CD14-positive monocyte (primary cell): ENCODE results near the gene TRIOBP. TPM values are rescaled to one million over a fixed set of nuclear protein-coding genes. Genes with fewer than 3 reads are reported as not detected.

Source experiments
- DNase-seq, 3 donors: peaks; one replicate each; pipeline ENCODE4 v3.0.0-alpha.2; 2011 to 2022
- H2AFZ ChIP-seq: 2 replicates; pipeline ENCODE4 v1.6.0; 2012; ENCODE audit warnings: mild to moderate bottlenecking, low read depth, low read length, inconsistent platforms; ENCODE audit not compliant: insufficient read depth, poor library complexity, severe bottlenecking
- H3K27ac ChIP-seq, 2 donors: 1 replicate in 1 of 2; 2 replicates in 1 of 2; pipeline ENCODE4 v1.5.1; 2012 to 2013; ENCODE audit warnings: low read length in 2 of 2, control low read depth in 1 of 2, inconsistent platforms in 1 of 2, low read depth in 1 of 2, mild to moderate bottlenecking in 1 of 2
- H3K27me3 ChIP-seq, 2 donors: one replicate each; pipeline versions ENCODE4 v1.6.0 to v1.6.1; 2011 to 2013; ENCODE audit warnings: low read length in 2 of 2; ENCODE audit not compliant: control insufficient read depth in 2 of 2, insufficient read depth in 2 of 2
- H3K36me3 ChIP-seq, 2 donors: replicated peaks in 1 of 2; 1 replicate in 1 of 2; 2 replicates in 1 of 2; pipeline versions ENCODE4 v1.5.1 to v1.6.1; 2012 to 2013; ENCODE audit warnings: low read length in 2 of 2, control low read depth in 1 of 2, inconsistent platforms in 1 of 2, mild to moderate bottlenecking in 1 of 2; ENCODE audit not compliant: insufficient read depth in 2 of 2, control insufficient read depth in 1 of 2
- H3K4me1 ChIP-seq, 2 donors: 1 replicate in 1 of 2; 2 replicates in 1 of 2; pipeline versions ENCODE4 v1.5.1 to v1.6.1; 2012 to 2013; ENCODE audit warnings: low read length in 2 of 2, control low read depth in 1 of 2, inconsistent platforms in 1 of 2, mild to moderate bottlenecking in 1 of 2, moderate library complexity in 1 of 2; ENCODE audit not compliant: insufficient read depth in 2 of 2, control insufficient read depth in 1 of 2
- H3K4me2 ChIP-seq: replicated peaks from 2 replicates; pipeline ENCODE3; 2012; ENCODE audit warnings: low read length, moderate library complexity, mild to moderate bottlenecking; ENCODE audit not compliant: poor library complexity, severe bottlenecking; ENCODE audit errors: extremely low read depth
- H3K4me3 ChIP-seq, 3 experiments: fragments of 200-600 bp in 1 of 3; sonication (generic) in 1 of 3; replicated peaks in 1 of 3; 1 replicate in 2 of 3; 2 replicates in 1 of 3; pipeline ENCODE4 v1.5.1; 2011 to 2013; ENCODE audit warnings: low read length in 3 of 3, mild to moderate bottlenecking in 3 of 3, control low read depth in 2 of 3, low read depth in 2 of 3, inconsistent platforms in 1 of 3, moderate library complexity in 1 of 3
- H3K79me2 ChIP-seq: 2 replicates; pipeline ENCODE4 v1.6.0; 2012; ENCODE audit warnings: mild to moderate bottlenecking, control low read depth, inconsistent platforms, low read length, moderate library complexity; ENCODE audit not compliant: insufficient read depth
- H3K9ac ChIP-seq: 2 replicates; pipeline ENCODE4 v1.6.0; 2017; ENCODE audit warnings: low read length, mild to moderate bottlenecking; ENCODE audit not compliant: insufficient read depth, poor library complexity, severe bottlenecking
- H3K9me3 ChIP-seq, 2 donors: replicated peaks in 1 of 2; 1 replicate in 1 of 2; 2 replicates in 1 of 2; pipeline versions ENCODE4 v1.5.1 to v1.6.1; 2012 to 2013; ENCODE audit warnings: low read length in 2 of 2, control low read depth in 1 of 2; ENCODE audit not compliant: control insufficient read depth in 1 of 2, insufficient read depth in 1 of 2
- H4K20me1 ChIP-seq: 2 replicates; pipeline ENCODE4 v1.6.0; 2012; ENCODE audit warnings: mild to moderate bottlenecking, low read length, control low read depth, moderate library complexity; ENCODE audit not compliant: insufficient read depth
- H3K27ac Mint-ChIP-seq, 7 donors: one replicate each; pipeline ENCODE4 v1.8.0; 2020; ENCODE audit warnings: mild to moderate bottlenecking in 7 of 7, mixed read lengths in 7 of 7, moderate library complexity in 6 of 7, inconsistent platforms in 2 of 7
- H3K27me3 Mint-ChIP-seq, 3 donors: one replicate each; pipeline ENCODE4 v1.8.0; 2021 to 2022; ENCODE audit warnings: low read depth in 3 of 3, mild to moderate bottlenecking in 3 of 3, mixed read lengths in 3 of 3, moderate library complexity in 3 of 3, inconsistent platforms in 1 of 3
- H3K36me3 Mint-ChIP-seq, 2 donors: one replicate each; pipeline ENCODE4 v1.8.0; 2020; ENCODE audit warnings: mixed read lengths in 2 of 2, inconsistent platforms in 1 of 2, mild to moderate bottlenecking in 1 of 2
- H3K4me1 Mint-ChIP-seq: one replicate; pipeline ENCODE4 v1.8.0; 2020; ENCODE audit warnings: mild to moderate bottlenecking, mixed read lengths
- H3K4me3 Mint-ChIP-seq, 2 donors: one replicate each; pipeline ENCODE4 v1.8.0; 2020; ENCODE audit warnings: mild to moderate bottlenecking in 2 of 2, mixed read lengths in 2 of 2, moderate library complexity in 1 of 2
- H3K9me3 Mint-ChIP-seq, 7 donors: one replicate each; pipeline ENCODE4 v1.8.0; 2020 to 2022; ENCODE audit warnings: mixed read lengths in 7 of 7, mild to moderate bottlenecking in 6 of 7, moderate library complexity in 6 of 7, inconsistent platforms in 2 of 7
- WGBS: methylation state at CpG from one replicate; pipeline ENCODE4 v1.1.5; 2013; ENCODE audit warnings: missing lambda C conversion rate; ENCODE audit not compliant: insufficient coverage; 5-methylcytosine and 5-hydroxymethylcytosine counted together
- intact Hi-C, 2 donors: fragments of 100-400 bp; cut with micrococcal nuclease; formaldehyde crosslinking; loops; one replicate each; pipeline versions ENCODE4 v1.15.0 to v1.15.1; 2023
- polyA plus RNA-seq, 3 donors: library from polyadenylated mRNA; depleted of rRNA in 1 of 3; unstranded in 2 of 3; stranded (reverse) in 1 of 3; fragments of 300-500 nt in 2 of 3; fragments of >200 nt in 1 of 3; fragmentation: Illumina TruSeq in 2 of 3; gene quantifications; 1 replicate in 2 of 3; 2 replicates in 1 of 3; pipeline ENCODE4 v1.2.3, GENCODE V29; 2012 to 2021
- TF ChIP-seq, protein P1 (sequence below): fragments of 200-600 bp; IDR thresholded peaks from one replicate; pipeline ENCODE4 v1.8.0; 2022; ENCODE audit warnings: antibody characterized with exemption, mild to moderate bottlenecking

TRIOBP gene
- polyA plus RNA-seq, 3 donors: 43.0 to 46.6 (median 44.7) TPM

- H3K4me3 Mint-ChIP-seq: peak overlapping the region; percentile 89 to 96
- TF ChIP-seq, protein P1, sequence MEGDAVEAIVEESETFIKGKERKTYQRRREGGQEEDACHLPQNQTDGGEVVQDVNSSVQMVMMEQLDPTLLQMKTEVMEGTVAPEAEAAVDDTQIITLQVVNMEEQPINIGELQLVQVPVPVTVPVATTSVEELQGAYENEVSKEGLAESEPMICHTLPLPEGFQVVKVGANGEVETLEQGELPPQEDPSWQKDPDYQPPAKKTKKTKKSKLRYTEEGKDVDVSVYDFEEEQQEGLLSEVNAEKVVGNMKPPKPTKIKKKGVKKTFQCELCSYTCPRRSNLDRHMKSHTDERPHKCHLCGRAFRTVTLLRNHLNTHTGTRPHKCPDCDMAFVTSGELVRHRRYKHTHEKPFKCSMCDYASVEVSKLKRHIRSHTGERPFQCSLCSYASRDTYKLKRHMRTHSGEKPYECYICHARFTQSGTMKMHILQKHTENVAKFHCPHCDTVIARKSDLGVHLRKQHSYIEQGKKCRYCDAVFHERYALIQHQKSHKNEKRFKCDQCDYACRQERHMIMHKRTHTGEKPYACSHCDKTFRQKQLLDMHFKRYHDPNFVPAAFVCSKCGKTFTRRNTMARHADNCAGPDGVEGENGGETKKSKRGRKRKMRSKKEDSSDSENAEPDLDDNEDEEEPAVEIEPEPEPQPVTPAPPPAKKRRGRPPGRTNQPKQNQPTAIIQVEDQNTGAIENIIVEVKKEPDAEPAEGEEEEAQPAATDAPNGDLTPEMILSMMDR: no peak
- Histone ChIP-seq H3K27ac (peak overlapping the region; percentile 15 to 84), H3K36me3 (peaks cover 13 to 17% of the 10 kb centered on the region in 2 donors), H2AFZ (no peak overlapping the region), H3K79me2 (peaks cover 81% of the 10 kb centered on the region), H3K4me1 (peaks cover 41 to 54% of the 10 kb centered on the region in 2 donors), H3K9ac (peak overlapping the region; percentile 89), H3K4me2 (peak overlapping the region; percentile 90), H3K9me3 (no peaks in the 10 kb centered on the region), H3K4me3 (peak overlapping the region in 2 of 3 experiments; percentile 95 to 96), H3K27me3 (no peaks in the 10 kb centered on the region), H4K20me1 (peaks cover 53% of the 10 kb centered on the region)
- H3K27me3 Mint-ChIP-seq: no peaks in the 10 kb centered on the region
- no peak for DNase-seq
- 91% methylated on average over 7 of the region's 8 CpGs for WGBS
- H3K4me1 Mint-ChIP-seq: peaks cover 49% of the 10 kb centered on the region
- H3K27ac Mint-ChIP-seq: peak overlapping the region in 6 of 7 donors; percentile 30 to 79 (median 66)
- intact Hi-C loops: loop anchor here (5.0 to 10.0 kb wide), 3 partner anchors 50 to 97 kb away; partner anchors contain the start of genes ANKRD54 (in 1 of the 2), EIF3L (in 1 of the 2), LGALS1 (in 1 of the 2) and TRIOBP (in 1 of the 2)
- H3K36me3 Mint-ChIP-seq: peaks cover 16 to 55% of the 10 kb centered on the region in 2 donors
- H3K9me3 Mint-ChIP-seq: no peaks in the 10 kb centered on the region
These were observed 50.9 kb downstream of the TRIOBP start for GRCh38 chr22:37747715-37748100.

DNA sequence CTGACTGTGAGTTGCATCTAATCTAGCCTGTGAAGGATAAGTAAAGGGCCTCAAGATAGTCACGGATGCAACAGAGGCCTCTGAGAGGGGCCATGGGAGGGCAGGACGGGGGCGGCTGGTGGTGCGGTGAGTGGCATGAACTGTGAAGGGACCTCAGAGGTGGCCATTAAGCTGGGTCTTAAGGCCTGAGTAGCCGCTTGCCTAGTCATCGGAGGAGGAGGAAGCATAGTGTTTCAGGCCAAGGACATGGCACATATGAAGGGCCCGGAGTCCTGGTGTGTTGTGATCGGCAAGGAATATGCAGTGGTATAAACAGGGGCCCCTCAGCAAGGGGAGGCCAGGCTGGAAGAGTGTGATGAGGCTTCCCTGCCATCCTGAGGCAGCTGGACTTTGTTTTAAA is 51.8 kb downstream of the TRIOBP start:
- Histone ChIP-seq H3K79me2 (peaks cover 88% of the 10 kb centered on the region), H2AFZ (no peak overlapping the region), H3K4me3 (no peak overlapping the region), H3K9ac (no peak overlapping the region), H3K4me1 (peaks cover 34 to 44% of the 10 kb centered on the region in 2 donors), H3K36me3 (peaks cover 20 to 23% of the 10 kb centered on the region in 2 donors), H3K9me3 (no peaks in the 10 kb centered on the region), H3K27ac (peak overlapping the region in 1 of 2 donors; percentile 84), H3K27me3 (no peaks in the 10 kb centered on the region), H3K4me2 (no peak overlapping the region), H4K20me1 (peaks cover 62% of the 10 kb centered on the region)
- TF ChIP-seq, protein P1: no peak
- no peak overlapping the region for H3K4me3 Mint-ChIP-seq
- peak overlapping the region in 3 of 7 donors; percentile 30 to 74 (median 46) for H3K27ac Mint-ChIP-seq
- WGBS: 80% methylated on average over 8 of the region's 8 CpGs
- intact Hi-C loops: loop anchor here (5.0 to 10.0 kb wide), 3 partner anchors 51 to 96 kb away; partner anchors contain the start of genes ANKRD54 (in 1 of the 2), EIF3L (in 1 of the 2), LGALS1 (in 1 of the 2) and TRIOBP (in 1 of the 2)
- H3K27me3 Mint-ChIP-seq: no peaks in the 10 kb centered on the region
- H3K9me3 Mint-ChIP-seq: no peaks in the 10 kb centered on the region
- H3K36me3 Mint-ChIP-seq: peaks cover 22 to 56% of the 10 kb centered on the region in 2 donors
- no peak for DNase-seq
- peaks cover 40% of the 10 kb centered on the region for H3K4me1 Mint-ChIP-seq
